GM12878 (cell line): ENCODE measurements around the gene PPM1E. TPM values are rescaled to one million over a fixed set of nuclear protein-coding genes. Genes with fewer than 3 reads are reported as not detected.

ENCODE experiments used
- ATAC-seq: fragments of 200-7000 bp; cut with Tn5 transposase; 3 replicates; pipeline ENCODE4 v1.9.1; 2020; ENCODE audit warnings: mild to moderate bottlenecking, moderate library complexity
- BruUV-seq: library from RNA; stranded (reverse); fragments of 400-500 nt; replicated peaks from 2 replicates; lab custom pipeline; 2021; lab: Mats Ljungman, UMichigan
- CTCF ChIA-PET: fragments of 300-600 bp; sonication (Branson Sonifier 250); formaldehyde crosslinking; extraction: SDS; loops from one replicate; lab custom pipeline; 2021; ENCODE audit warnings: inconsistent platforms; lab: Yijun Ruan, JAX
- POLR2A ChIA-PET: fragments of 350-600 bp; formaldehyde crosslinking; extraction: SDS; loops from one replicate; lab custom pipeline; 2021; ENCODE audit warnings: inconsistent platforms; lab: Charles Lee
- RAD21 ChIA-PET: fragments of 300-600 bp; sonication (Branson Sonifier 250); formaldehyde crosslinking; loops from one replicate; lab custom pipeline; 2023; ENCODE audit warnings: antibody characterized with exemption; ENCODE audit not compliant: unreplicated experiment; lab: Charles Lee
- SMC1A ChIA-PET: fragments of 300-600 bp; sonication (Branson Sonifier 250); formaldehyde crosslinking; loops from one replicate; lab custom pipeline; 2023; ENCODE audit not compliant: unreplicated experiment, uncharacterized antibody; lab: Charles Lee
- DNase-seq: peaks from one replicate; pipeline ENCODE4 v3.0.0-alpha.2; 2011; ENCODE audit warnings: low read depth, low spot score
- FAIRE-seq: peaks from 3 replicates; lab custom pipeline; 2011; peaks lifted over from hg19 to GRCh38; lab: Jason Lieb, UNC
- H2AFZ ChIP-seq: 2 replicates; pipeline ENCODE4 v1.6.0; 2011; ENCODE audit warnings: low read depth, low read length, control low read depth; ENCODE audit not compliant: control insufficient read depth
- H3K27ac ChIP-seq: 2 replicates; pipeline ENCODE4 v1.5.1; 2011; ENCODE audit warnings: control low read depth; ENCODE audit not compliant: control insufficient read depth, insufficient read depth
- H3K27me3 ChIP-seq, 2 experiments: replicated peaks in 1 of 2; 2 replicates each; pipeline versions ENCODE4 v1.6.0 to v1.6.1; 2011; ENCODE audit warnings: low read length in 1 of 2; ENCODE audit not compliant: control insufficient read depth in 2 of 2, insufficient read depth in 2 of 2
- H3K36me3 ChIP-seq, 2 experiments: 2 replicates each; pipeline ENCODE4 v1.5.1; 2011; ENCODE audit warnings: low read length in 1 of 2; ENCODE audit not compliant: control insufficient read depth in 2 of 2, insufficient read depth in 2 of 2
- H3K4me1 ChIP-seq: 2 replicates; pipeline ENCODE4 v1.6.1; 2011; ENCODE audit warnings: mild to moderate bottlenecking, low read length, moderate library complexity, mixed read lengths; ENCODE audit not compliant: control insufficient read depth, insufficient read depth
- H3K4me2 ChIP-seq: 2 replicates; pipeline ENCODE4 v1.6.0; 2011; ENCODE audit warnings: control low read depth; ENCODE audit not compliant: control insufficient read depth, insufficient read depth
- H3K4me3 ChIP-seq: fragments of 200-600 bp; sonication (generic); 2 replicates; pipeline ENCODE4 v1.5.1; 2016
- H3K79me2 ChIP-seq: 2 replicates; pipeline ENCODE4 v1.6.0; 2011; ENCODE audit warnings: low read length; ENCODE audit not compliant: control insufficient read depth, insufficient read depth
- H3K9ac ChIP-seq: 2 replicates; pipeline ENCODE4 v1.8.0; 2011; ENCODE audit warnings: low read length, control low read depth, mixed read lengths; ENCODE audit not compliant: control insufficient read depth, insufficient read depth
- H3K9me3 ChIP-seq: replicated peaks from 3 replicates; pipeline ENCODE4 v1.5.1; 2011; ENCODE audit warnings: mild to moderate bottlenecking, low read length; ENCODE audit not compliant: control insufficient read depth, insufficient read depth
- H4K20me1 ChIP-seq: 2 replicates; pipeline ENCODE4 v1.6.0; 2011; ENCODE audit not compliant: control insufficient read depth, insufficient read depth
- CREB1 ChIP-seq: IDR thresholded peaks from 2 replicates; pipeline ENCODE4 v1.6.1; 2012; ENCODE audit warnings: low read depth, mild to moderate bottlenecking, inconsistent platforms
- FOS ChIP-seq: IDR thresholded peaks from 3 replicates; pipeline ENCODE4 v1.6.1; 2011; ENCODE audit warnings: borderline replicate concordance; ENCODE audit not compliant: insufficient read length; ENCODE audit errors: extremely low read depth
- PML ChIP-seq: IDR thresholded peaks from 2 replicates; pipeline ENCODE4 v1.6.1; 2012; ENCODE audit warnings: low read length, inconsistent platforms
- SKIL ChIP-seq: fragments of 450-650 bp; IDR thresholded peaks from 2 replicates; pipeline ENCODE4 v1.6.1; 2017; ENCODE audit warnings: mild to moderate bottlenecking, low read depth, inconsistent platforms; ENCODE audit not compliant: poor library complexity, severe bottlenecking
- TCF3 ChIP-seq: IDR thresholded peaks from 2 replicates; pipeline ENCODE4 v1.6.1; 2012; ENCODE audit warnings: low read depth, mild to moderate bottlenecking, low read length, borderline replicate concordance; ENCODE audit not compliant: insufficient read depth
- WGBS: methylation state at CpG from one replicate; pipeline ENCODE4 v1.1.6; 2016; ENCODE audit warnings: low lambda C conversion rate; ENCODE audit not compliant: insufficient replicate concordance, insufficient coverage; ENCODE audit errors: missing lambda C conversion rate; 5-methylcytosine and 5-hydroxymethylcytosine counted together
- in situ Hi-C: fragments of 300-500 bp; cut with MboI; formaldehyde crosslinking; loops from 9 replicates; pipeline ENCODE4 v1.14.3; 2018; ENCODE audit warnings: mixed read lengths
- intact Hi-C: fragments of 100-400 bp; cut with micrococcal nuclease; formaldehyde crosslinking; loops from one replicate; pipeline ENCODE4 v1.14.2; 2022; ENCODE audit not compliant: unreplicated experiment
- polyA plus RNA-seq, 11 experiments: library from polyadenylated mRNA; depleted of rRNA in 4 of 11; unstranded in 6 of 11; stranded (reverse) in 5 of 11; fragments of >200 nt; fragmentation: Nextera tagmentation in 4 of 11; fragmentation: Illumina TruSeq in 1 of 11; extraction: Ambion mirVana in 4 of 11; extraction: Trizol in 1 of 11; gene quantifications; 1 replicate in 1 of 11; 2 replicates in 10 of 11; pipeline versions ENCODE4 v1.2.1 to v1.2.3, GENCODE V29; 2011 to 2016; ENCODE audit warnings: inconsistent platforms in 2 of 11, missing spikeins in 2 of 11, low read depth in 1 of 11
- total RNA-seq, 4 experiments: library from RNA; depleted of rRNA in 3 of 4; stranded (reverse); fragments of >200 nt in 3 of 4; fragmentation: Illumina TruSeq in 1 of 4; extraction: Trizol in 1 of 4; gene quantifications; 2 replicates each; pipeline versions ENCODE4 v1.2.1 to v1.2.3, GENCODE V29; 2013 to 2021

Gene PPM1E
- total and polyA plus RNA-seq, 10 of the 15 experiments (the other 5 are each of a cell fraction or from before 2014, with no cell fraction given), result 0.07 to 0.28 (median 0.16) TPM

DNA sequence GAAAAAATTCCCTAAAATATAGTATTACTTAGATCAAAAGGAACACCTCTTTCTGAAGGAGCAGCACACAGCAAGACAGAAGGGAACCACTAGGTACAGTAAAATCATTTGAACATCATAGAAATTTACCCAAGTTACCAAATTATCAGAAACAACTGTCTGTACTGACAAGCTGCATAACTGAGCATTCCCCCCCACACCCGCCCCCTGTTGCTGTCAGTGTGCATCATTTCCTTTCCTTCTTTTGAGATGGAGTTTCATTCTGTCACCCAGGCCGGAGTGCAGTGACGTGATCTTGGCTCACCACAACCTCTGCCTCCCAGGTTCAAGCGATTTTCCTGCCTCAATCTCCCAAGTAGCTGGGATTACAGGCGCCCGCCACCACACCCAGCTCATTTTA lies 230.3 kb downstream of the PPM1E start:
- ChIA-PET SMC1A (no interaction called here), POLR2A (interaction anchor here (0.7 kb wide), 2 partner anchors 62 to 1371 kb away, joined by 3 to 6 read pairs; no protein-coding TSS in a partner anchor), RAD21 (interaction anchor here (0.6 kb wide), 1 partner anchor 70 kb away, joined by 3 read pairs; no protein-coding TSS in a partner anchor), CTCF (interaction anchor here (0.6 kb wide), 1 partner anchor 110 kb away, joined by 3 read pairs; no protein-coding TSS in a partner anchor)
- H3K4me2 ChIP-seq, result no peak overlapping the region
- no peak for ATAC-seq
- no peak overlapping the region for H2AFZ ChIP-seq
- intact Hi-C loops, result no loop called here
- no peaks in the 10 kb centered on the region for H3K27me3 ChIP-seq
- H3K27ac ChIP-seq, result no peak overlapping the region
- DNase-seq, result no peak
- H3K79me2 ChIP-seq, result no peaks in the 10 kb centered on the region
- H4K20me1 ChIP-seq, result no peaks in the 10 kb centered on the region
- BruUV-seq, result no TSS peak
- in situ Hi-C loops, result no loop called here
- 0 out of 2 replicates have a peak, but pooled peaks have one; percentile 39 for TF ChIP-seq CREB1
- no peak for TF ChIP-seq TCF3
- TF ChIP-seq SKIL, result no peak
- no peak for TF ChIP-seq FOS
- TF ChIP-seq PML, result no peak
- no peak overlapping the region for H3K9ac ChIP-seq
- no peaks in the 10 kb centered on the region for H3K36me3 ChIP-seq
- 79% methylated on average over 6 of the region's 6 CpGs for WGBS
- H3K9me3 ChIP-seq, result no peaks in the 10 kb centered on the region
- no peak overlapping the region for H3K4me3 ChIP-seq
- H3K4me1 ChIP-seq, result 0 out of 2 replicates have a peak, but pooled peaks cover 3% of the 10 kb centered on the region
- FAIRE-seq, result no peak
